ENCODE measurements around the gene ANO7. TPM values are rescaled to one million over a fixed set of nuclear protein-coding genes. Genes with fewer than 3 reads are reported as not detected.

ANO7 gene
- total RNA-seq, 1 experiment from 2014 or later: 0.84 TPM

- H3K9me2 ChIP-seq (ENCODE audit: insufficient read depth): no peaks in the 10 kb centered on the region
- POLR2A ChIA-PET: no interaction called here
- RAD21 ChIA-PET (ENCODE audit: low non-redundant PET in 1 of 2, low total read pairs in 2 of 2, uncharacterized antibody in 2 of 2, unreplicated experiment in 2 of 2): no interaction called here
- no peaks in the 10 kb centered on the region for H3K27me3 ChIP-seq (ENCODE audit: insufficient read depth, low read length)
- DNase-seq (ENCODE audit: low read depth, low spot score) (no peak), ATAC-seq (no peak)
- BruUV-seq (replicated peaks): no TSS peak
- H3K4me1 ChIP-seq (ENCODE audit: control insufficient read depth in 1 of 2, insufficient read depth in 2 of 2, low read length in 2 of 2): no peaks in the 10 kb centered on the region
- CTCF ChIA-PET: no interaction called here
- H4K20me1 ChIP-seq (ENCODE audit: insufficient read depth): peaks cover under 1% of the 10 kb centered on the region; the same call in 1 of the 2 replicates
- TF ChIP-seq SRF (IDR thresholded peaks at IDR 0.05; ENCODE audit: low read depth) (no peak), ZNF274 (IDR thresholded peaks at IDR 0.05; ENCODE audit: low read depth, low read length) (no peak), REST (IDR thresholded peaks at IDR 0.05; ENCODE audit: low read depth) (no peak), CTCF (IDR thresholded peaks at IDR 0.05 in 2 of 3, conservative IDR thresholded peaks at IDR 0.05 in 1 of 3; ENCODE audit: borderline replicate concordance in 1 of 3, insufficient read depth in 1 of 3, low read depth in 2 of 3, low read length in 2 of 3) (no peak), MAX (IDR thresholded peaks at IDR 0.05) (no peak), CBX3 (IDR thresholded peaks at IDR 0.05; ENCODE audit: low read depth) (no peak), TCF7L2 (IDR thresholded peaks at IDR 0.05; ENCODE audit: borderline replicate concordance, extremely low read depth, insufficient read depth, insufficient read length) (no peak), FOSL1 (IDR thresholded peaks at IDR 0.05; ENCODE audit: low read depth) (no peak), JUND (IDR thresholded peaks at IDR 0.05) (no peak), ZBTB33 (IDR thresholded peaks at IDR 0.05; ENCODE audit: extremely low read depth, insufficient replicate concordance, low read length) (no peak), EGR1 (IDR thresholded peaks at IDR 0.05; ENCODE audit: low read depth) (no peak), ZFX (IDR thresholded peaks at IDR 0.05) (no peak), POLR2A (IDR thresholded peaks at IDR 0.05; ENCODE audit: borderline replicate concordance, extremely low read depth, insufficient read depth, insufficient read length) (no peak), POLR2AphosphoS5 (IDR thresholded peaks at IDR 0.05; ENCODE audit: low read depth, low read length) (no peak)
- no peak overlapping the region for H3K27ac ChIP-seq (ENCODE audit: low read depth, low read length)
- H3K9ac ChIP-seq (ENCODE audit: low read length): no peak overlapping the region
- no peak overlapping the region for H3K4me3 ChIP-seq (replicated peaks in 1 of 2; ENCODE audit: low read depth in 1 of 2, low read length in 2 of 2)
- peaks cover 12% of the 10 kb centered on the region for H3K79me2 ChIP-seq (ENCODE audit: insufficient read depth, low read length)
- no peak overlapping the region for H2AFZ ChIP-seq (ENCODE audit: low read depth, low read length, poor library complexity, severe bottlenecking)
- no peak overlapping the region for H3K4me2 ChIP-seq (ENCODE audit: low read length)
- intact Hi-C loops (cut with micrococcal nuclease): no loop called here
- peaks cover 82 to 83% of the 10 kb centered on the region in 2 experiments for H3K36me3 ChIP-seq (ENCODE audit: control insufficient read depth in 1 of 2, insufficient read depth in 2 of 2, low read length in 2 of 2)
- no peaks in the 10 kb centered on the region for H3K9me3 ChIP-seq (ENCODE audit: control insufficient read depth in 1 of 2, insufficient read depth in 1 of 2, low read depth in 1 of 2, low read length in 2 of 2)
Measured at GRCh38 chr2:241249654-241250053, 61.2 kb downstream of the ANO7 start.
